ENCODE results near the gene EMILIN2. TPM values are rescaled to one million over a fixed set of nuclear protein-coding genes. Genes with fewer than 3 reads are reported as not detected.
"Not testable (repeated sequence)": the region's sequence is repeated elsewhere in the genome, so short reads cannot be mapped to it uniquely, and the experiment has no call there.

EMILIN2 gene
- total and polyA plus RNA-seq, 2 of the 13 experiments (the other 11 are each of a cell fraction or from before 2014, with no cell fraction given) = 7.6 to 8.2 TPM

- H2AFZ ChIP-seq (ENCODE audit: low read length); H3K4me1 ChIP-seq (ENCODE audit: insufficient read depth, low read length); H3K9ac ChIP-seq (ENCODE audit: insufficient read depth, low read depth, low read length); H3K27me3 ChIP-seq (ENCODE audit: control insufficient read depth in 1 of 2, insufficient read depth in 2 of 2, low read length in 2 of 2); DNase-seq (ENCODE audit: low spot score); H3K4me3 ChIP-seq (replicated peaks in 1 of 3; ENCODE audit: insufficient read depth in 1 of 3, low read depth in 2 of 3, low read length in 3 of 3); H4K20me1 ChIP-seq (ENCODE audit: insufficient read depth, low read length); FAIRE-seq; CTCF ChIA-PET (ENCODE audit: low intra/inter-chr PET ratio, low total read pairs); H3K79me2 ChIP-seq (ENCODE audit: insufficient read depth, low read length); H3K4me2 ChIP-seq (ENCODE audit: low read depth, low read length); H3K27ac ChIP-seq (ENCODE audit: extremely low read length, insufficient read depth, low read length); BruUV-seq (replicated peaks); in situ Hi-C loops (cut with HindIII; ENCODE audit: extremely low pct_ligation_motif_present, low pct_unique_long_range_greater_than_20kb); H3K36me3 ChIP-seq (replicated peaks in 1 of 2; ENCODE audit: control insufficient read depth in 1 of 2, insufficient read depth in 2 of 2, low read length in 2 of 2); H3K9me3 ChIP-seq (ENCODE audit: low read length); POLR2A ChIA-PET: not testable (repeated sequence)
- 70% methylated on average over 3 of the region's 6 CpGs for WGBS (ENCODE audit: low lambda C conversion rate)
- intact Hi-C loops (cut with micrococcal nuclease; ENCODE audit: unreplicated experiment) = loop anchor here (5.0 kb wide), 1 partner anchor 93 kb away; no protein-coding TSS in a partner anchor
- peak; percentile 33; the same call in 2 of the 3 replicates for ATAC-seq
These were observed 37.1 kb upstream of the EMILIN2 start for GRCh38 chr18:2809666-2810183.

- Histone ChIP-seq H3K79me2 (ENCODE audit: insufficient read depth, low read length) (no peaks in the 10 kb centered on the region), H3K4me3 (replicated peaks in 1 of 3; ENCODE audit: insufficient read depth in 1 of 3, low read depth in 2 of 3, low read length in 3 of 3) (no peak overlapping the region), H3K4me2 (ENCODE audit: low read depth, low read length) (no peak overlapping the region), H3K9ac (ENCODE audit: insufficient read depth, low read depth, low read length) (no peak overlapping the region), H2AFZ (ENCODE audit: low read length) (no peak overlapping the region), H3K9me3 (ENCODE audit: low read length) (no peaks in the 10 kb centered on the region), H3K27me3 (ENCODE audit: control insufficient read depth in 1 of 2, insufficient read depth in 2 of 2, low read length in 2 of 2) (no peaks in the 10 kb centered on the region; a peak in 1 of 5 replicates), H4K20me1 (ENCODE audit: insufficient read depth, low read length) (no peaks in the 10 kb centered on the region), H3K27ac (ENCODE audit: extremely low read length, insufficient read depth, low read length) (no peak overlapping the region), H3K4me1 (ENCODE audit: insufficient read depth, low read length) (peaks cover 6% of the 10 kb centered on the region; the same call in 1 of the 2 replicates), H3K36me3 (replicated peaks in 1 of 2; ENCODE audit: control insufficient read depth in 1 of 2, insufficient read depth in 2 of 2, low read length in 2 of 2) (no peaks in the 10 kb centered on the region)
- ChIA-PET CTCF (ENCODE audit: low intra/inter-chr PET ratio, low total read pairs) (no interaction called here), POLR2A (no interaction called here)
- no peak for ATAC-seq
- 5% methylated on average over 1 of the region's 1 CpG for WGBS (ENCODE audit: low lambda C conversion rate)
- no peak for DNase-seq (ENCODE audit: low spot score)
- no TSS peak for BruUV-seq (replicated peaks)
- intact Hi-C loops (cut with micrococcal nuclease; ENCODE audit: unreplicated experiment) (no loop called here), in situ Hi-C loops (cut with HindIII; ENCODE audit: extremely low pct_ligation_motif_present, low pct_unique_long_range_greater_than_20kb) (no loop called here)
- FAIRE-seq = no peak
- no peak for TF ChIP-seq PLSCR1 (CRISPR knock-in tag; IDR thresholded peaks at IDR 0.05; ENCODE audit: borderline replicate concordance)
- TF ChIP-seq EP300 (IDR thresholded peaks at IDR 0.05; ENCODE audit: low read depth in 2 of 2, low read length in 2 of 2) = no peak
- no peak for TF ChIP-seq EP300 (CRISPR knock-in tag; IDR thresholded peaks at IDR 0.05; ENCODE audit: borderline replicate concordance)
- no peak for TF ChIP-seq THAP11 (CRISPR knock-in tag; IDR thresholded peaks at IDR 0.05)
- TF ChIP-seq HDAC1 (CRISPR knock-in tag; IDR thresholded peaks at IDR 0.05) = no peak
- no peak for TF ChIP-seq PHF8 (CRISPR knock-in tag; IDR thresholded peaks at IDR 0.05)
- TF ChIP-seq HMG20A (CRISPR knock-in tag; IDR thresholded peaks at IDR 0.05; ENCODE audit: borderline replicate concordance) = no peak
These were observed 35.4 kb upstream of the EMILIN2 start for GRCh38 chr18:2811416-2811815.

All from HepG2 (cell line).